ENCODE results near the gene SARDH. TPM values are rescaled to one million over a fixed set of nuclear protein-coding genes. Genes with fewer than 3 reads are reported as not detected.
A peak's percentile ranks its signal among the peaks of the same experiment; 100 is the strongest.

The SARDH gene
- total RNA-seq, 1 donor from 2014 or later, result 1.2 TPM

- Mint-ChIP-seq H3K4me3 (ENCODE audit: unreplicated experiment) (no peak overlapping the region), H3K4me1 (ENCODE audit: low read depth) (no peaks in the 10 kb centered on the region), H3K27ac (ENCODE audit: unreplicated experiment) (no peak overlapping the region), H3K27me3 (ENCODE audit: low read depth) (no peaks in the 10 kb centered on the region), H3K9me3 (ENCODE audit: low read depth) (no peaks in the 10 kb centered on the region), H3K36me3 (ENCODE audit: low read depth) (peaks cover 3% of the 10 kb centered on the region)
- TF ChIP-seq CTCF (IDR thresholded peaks at IDR 0.05), result no peak
- DNase-seq (ENCODE audit: low spot score), result peak; percentile 60
Observed at GRCh38 chr9:133780962-133781827, 43.0 kb upstream of the SARDH start.

- Mint-ChIP-seq H3K27ac (ENCODE audit: unreplicated experiment) (no peak overlapping the region), H3K4me3 (ENCODE audit: unreplicated experiment) (no peak overlapping the region), H3K36me3 (ENCODE audit: low read depth) (peaks cover under 1% of the 10 kb centered on the region), H3K27me3 (ENCODE audit: low read depth) (no peaks in the 10 kb centered on the region), H3K9me3 (ENCODE audit: low read depth) (no peaks in the 10 kb centered on the region), H3K4me1 (ENCODE audit: low read depth) (no peaks in the 10 kb centered on the region)
- TF ChIP-seq CTCF (IDR thresholded peaks at IDR 0.05), result no peak
- peak; percentile 72 for DNase-seq (ENCODE audit: low spot score)
Observed at GRCh38 chr9:133780404-133780945, 42.3 kb upstream of the SARDH start.

- Mint-ChIP-seq H3K9me3 (ENCODE audit: low read depth) (no peaks in the 10 kb centered on the region), H3K36me3 (ENCODE audit: low read depth) (peaks cover 2% of the 10 kb centered on the region)
Observed at GRCh38 chr9:133779516-133780403, 41.6 kb upstream of the SARDH start.

GRCh38 chr9:133779081-133779480, 40.9 kb upstream of the SARDH start:
- H3K27me3 Mint-ChIP-seq (ENCODE audit: low read depth), result no peaks in the 10 kb centered on the region
- peaks cover 4% of the 10 kb centered on the region for H3K36me3 Mint-ChIP-seq (ENCODE audit: low read depth)
- no peaks in the 10 kb centered on the region for H3K9me3 Mint-ChIP-seq (ENCODE audit: low read depth)
- DNase-seq (ENCODE audit: low spot score), result peak; percentile 71
- no peaks in the 10 kb centered on the region for H3K4me1 Mint-ChIP-seq (ENCODE audit: low read depth)
- no peak for TF ChIP-seq CTCF (IDR thresholded peaks at IDR 0.05)
- H3K4me3 Mint-ChIP-seq (ENCODE audit: unreplicated experiment), result no peak overlapping the region
- no peak overlapping the region for H3K27ac Mint-ChIP-seq (ENCODE audit: unreplicated experiment)

More at GRCh38 chr9:133779516-133780403, 41.6 kb upstream of the SARDH start:
- no peaks in the 10 kb centered on the region for H3K27me3 Mint-ChIP-seq (ENCODE audit: low read depth)
- TF ChIP-seq CTCF (IDR thresholded peaks at IDR 0.05), result no peak
- peak overlapping the region; percentile 8 for H3K27ac Mint-ChIP-seq (ENCODE audit: unreplicated experiment)
- H3K4me3 Mint-ChIP-seq (ENCODE audit: unreplicated experiment), result no peak overlapping the region
- peak; percentile 63 for DNase-seq (ENCODE audit: low spot score)
- H3K4me1 Mint-ChIP-seq (ENCODE audit: low read depth), result no peaks in the 10 kb centered on the region

Measured in chondrocyte (in vitro differentiated cells).